Activated CD4-positive, alpha-beta T cell treated with anti-CD3 and anti-CD28 coated beads for 36 hours (primary cell): ENCODE data around the gene COQ9. TPM values are rescaled to one million over a fixed set of nuclear protein-coding genes. Genes with fewer than 3 reads are reported as not detected.

ENCODE experiments used
- ATAC-seq: fragments of 200-7000 bp; cut with Tn5 transposase; one replicate; pipeline ENCODE4 v1.10.0; 2021; ENCODE audit warnings: mild to moderate bottlenecking, moderate library complexity
- CTCF ChIA-PET: fragments of 350-600 bp; sonication (Branson Sonifier 250); formaldehyde crosslinking; loops from one replicate; lab custom pipeline; 2021; ENCODE audit warnings: antibody characterized with exemption; lab: Charles Lee
- POLR2A ChIA-PET: fragments of 350-600 bp; sonication (Branson Sonifier 250); formaldehyde crosslinking; loops from one replicate; lab custom pipeline; 2021; ENCODE audit warnings: antibody characterized with exemption, inconsistent platforms; lab: Charles Lee
- DNase-seq: peaks from one replicate; pipeline ENCODE4 v3.0.0-alpha.2; 2020
- H3K27ac Mint-ChIP-seq: one replicate; pipeline ENCODE4 v1.8.0; 2021; ENCODE audit warnings: mixed read lengths
- H3K27me3 Mint-ChIP-seq: one replicate; pipeline ENCODE4 v1.8.0; 2021; ENCODE audit warnings: mixed read lengths
- H3K36me3 Mint-ChIP-seq: one replicate; pipeline ENCODE4 v1.8.0; 2021; ENCODE audit warnings: low read depth, mixed read lengths
- H3K4me1 Mint-ChIP-seq: one replicate; pipeline ENCODE4 v1.8.0; 2021; ENCODE audit warnings: mixed read lengths
- H3K4me3 Mint-ChIP-seq: one replicate; pipeline ENCODE4 v1.8.0; 2021; ENCODE audit warnings: mild to moderate bottlenecking, moderate library complexity, mixed read lengths
- H3K9me3 Mint-ChIP-seq: one replicate; pipeline ENCODE4 v1.8.0; 2021; ENCODE audit warnings: low read depth, mixed read lengths
- intact Hi-C, 2 experiments: fragments of 100-400 bp; cut with DNase I in 1 of 2; cut with micrococcal nuclease in 1 of 2; formaldehyde crosslinking; loops; one replicate each; pipeline versions ENCODE4 v1.14.2 to v1.15.1; 2022 to 2024; cut with DNase I, micrococcal nuclease
- total RNA-seq, 2 experiments: library from RNA; stranded (reverse); gene quantifications; one replicate each; pipeline ENCODE4 v1.2.3, GENCODE V29; 2021

Gene COQ9
- total RNA-seq, 2 experiments from 2014 or later = 39.4 to 52.1 TPM

GRCh38 chr16:57503366-57503765 is 56.1 kb downstream of the COQ9 start:
- no peaks in the 10 kb centered on the region for H3K27me3 Mint-ChIP-seq
- POLR2A ChIA-PET = no interaction called here
- H3K27ac Mint-ChIP-seq = no peak overlapping the region
- ATAC-seq (no peak), DNase-seq (no peak)
- H3K9me3 Mint-ChIP-seq = no peaks in the 10 kb centered on the region
- H3K4me3 Mint-ChIP-seq = no peak overlapping the region
- H3K4me1 Mint-ChIP-seq = peaks cover 11% of the 10 kb centered on the region
- intact Hi-C loops = no loop called here
- H3K36me3 Mint-ChIP-seq = no peaks in the 10 kb centered on the region
- CTCF ChIA-PET = interaction anchor here (0.8 to 1.5 kb wide), 2 partner anchors 13 to 16 kb away, joined by 4 to 5 read pairs; no protein-coding TSS in a partner anchor

GRCh38 chr16:57504001-57504400 is 56.7 kb downstream of the COQ9 start:
- CTCF ChIA-PET = interaction anchor here (0.8 kb wide), 2 partner anchors 12 to 14 kb away, joined by 5 read pairs; no protein-coding TSS in a partner anchor
- no peak for DNase-seq
- Mint-ChIP-seq H3K27ac (no peak overlapping the region), H3K4me3 (no peak overlapping the region), H3K27me3 (no peaks in the 10 kb centered on the region), H3K36me3 (no peaks in the 10 kb centered on the region), H3K4me1 (peaks cover 11% of the 10 kb centered on the region), H3K9me3 (no peaks in the 10 kb centered on the region)
- intact Hi-C loops = no loop called here
- no peak for ATAC-seq
- POLR2A ChIA-PET = no interaction called here

GRCh38 chr16:57504491-57504890 is 57.2 kb downstream of the COQ9 start:
- no peaks in the 10 kb centered on the region for H3K9me3 Mint-ChIP-seq
- ChIA-PET CTCF (interaction anchor here (0.8 kb wide), 1 partner anchor 14 kb away, joined by 5 read pairs; no protein-coding TSS in a partner anchor), POLR2A (no interaction called here)
- H3K36me3 Mint-ChIP-seq = no peaks in the 10 kb centered on the region
- DNase-seq = no peak
- H3K4me1 Mint-ChIP-seq = peaks cover 11% of the 10 kb centered on the region
- no peak overlapping the region for H3K27ac Mint-ChIP-seq
- no peak for ATAC-seq
- H3K4me3 Mint-ChIP-seq = no peak overlapping the region
- H3K27me3 Mint-ChIP-seq = no peaks in the 10 kb centered on the region
- intact Hi-C loops = no loop called here

- CTCF ChIA-PET = interaction anchor here (0.8 to 1.2 kb wide), 3 partner anchors 15 to 83 kb away, joined by 3 to 4 read pairs (median 4); no protein-coding TSS in a partner anchor
Measured at GRCh38 chr16:57505169-57505568, 57.9 kb downstream of the COQ9 start.

DNA sequence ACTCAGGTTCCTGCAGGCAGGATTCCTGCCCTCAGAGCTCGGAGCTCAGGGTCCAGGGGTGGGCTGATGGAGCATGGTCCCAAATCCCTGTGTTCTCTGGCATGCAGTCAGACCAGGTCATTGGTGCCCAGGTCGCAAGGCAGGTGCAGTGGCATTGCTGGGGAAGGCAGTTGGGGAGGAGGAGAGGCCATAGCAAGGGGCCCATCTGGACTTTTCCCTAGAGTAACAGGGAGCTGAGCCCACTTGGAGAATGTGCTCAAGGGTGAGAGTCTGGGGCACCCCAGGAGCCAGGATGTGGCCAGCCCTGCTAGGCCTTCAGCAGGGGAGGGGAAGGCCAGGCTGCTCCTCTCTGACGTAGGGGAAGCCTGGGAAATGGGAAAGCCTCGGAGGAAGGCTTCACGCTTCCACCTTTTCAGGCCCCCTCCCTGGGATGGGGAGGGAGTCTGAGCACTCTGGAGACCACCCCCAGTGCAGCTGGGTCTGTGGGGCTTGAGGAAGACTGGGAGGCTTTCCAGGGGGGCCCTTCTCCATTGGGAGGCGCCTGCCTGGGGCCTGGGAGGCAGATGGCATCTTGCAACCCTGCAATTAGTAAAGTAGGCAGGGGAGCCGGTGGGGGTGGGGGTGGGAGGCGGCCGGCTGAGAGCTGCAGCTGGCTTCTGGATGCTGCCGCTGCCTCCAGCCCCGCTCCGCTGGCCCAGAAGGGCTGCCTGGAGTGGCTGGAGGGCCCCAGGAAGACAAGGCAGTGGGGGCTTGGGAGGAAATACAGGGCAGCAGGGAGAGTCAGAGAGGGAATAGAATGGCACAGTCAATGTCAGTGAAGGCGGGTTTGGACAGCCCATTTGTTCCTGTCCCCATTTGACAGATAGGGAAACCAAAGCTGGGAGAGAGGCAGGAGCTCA is 60.1 kb downstream of the COQ9 start:
- no peaks in the 10 kb centered on the region for H3K4me1 Mint-ChIP-seq
- H3K27ac Mint-ChIP-seq = no peak overlapping the region
- H3K9me3 Mint-ChIP-seq = no peaks in the 10 kb centered on the region
- POLR2A ChIA-PET = no interaction called here
- CTCF ChIA-PET = interaction anchor here (1.3 kb wide), 1 partner anchor 11 kb away, joined by 3 read pairs; no protein-coding TSS in a partner anchor
- no peaks in the 10 kb centered on the region for H3K36me3 Mint-ChIP-seq
- H3K27me3 Mint-ChIP-seq = no peaks in the 10 kb centered on the region
- ATAC-seq = no peak
- no peak for DNase-seq
- intact Hi-C loops = no loop called here
- H3K4me3 Mint-ChIP-seq = no peak overlapping the region

More at GRCh38 chr16:57505169-57505568, 57.9 kb downstream of the COQ9 start:
- H3K36me3 Mint-ChIP-seq = no peaks in the 10 kb centered on the region
- no peak overlapping the region for H3K4me3 Mint-ChIP-seq
- DNase-seq (no peak), ATAC-seq (no peak)
- no peaks in the 10 kb centered on the region for H3K9me3 Mint-ChIP-seq
- no peak overlapping the region for H3K27ac Mint-ChIP-seq
- POLR2A ChIA-PET = interaction anchor here (0.6 kb wide), 1 partner anchor 319 kb away, joined by 3 read pairs; the partner anchor contains the start of genes PSME3IP1 and RSPRY1
- peaks cover 11% of the 10 kb centered on the region for H3K4me1 Mint-ChIP-seq
- H3K27me3 Mint-ChIP-seq = no peaks in the 10 kb centered on the region
- intact Hi-C loops = no loop called here

- ATAC-seq (no peak), DNase-seq (no peak)
- no peak overlapping the region for H3K27ac Mint-ChIP-seq
- ChIA-PET POLR2A (no interaction called here), CTCF (interaction anchor here (0.6 to 1.3 kb wide), 2 partner anchors 12 to 891 kb away, joined by 3 read pairs; no protein-coding TSS in a partner anchor)
- H3K9me3 Mint-ChIP-seq = no peaks in the 10 kb centered on the region
- no peaks in the 10 kb centered on the region for H3K4me1 Mint-ChIP-seq
- intact Hi-C loops = no loop called here
- no peaks in the 10 kb centered on the region for H3K27me3 Mint-ChIP-seq
- no peak overlapping the region for H3K4me3 Mint-ChIP-seq
- no peaks in the 10 kb centered on the region for H3K36me3 Mint-ChIP-seq
Measured at GRCh38 chr16:57508035-57508425, 60.8 kb downstream of the COQ9 start.

- no peaks in the 10 kb centered on the region for H3K9me3 Mint-ChIP-seq
- no peak overlapping the region for H3K4me3 Mint-ChIP-seq
- ATAC-seq (no peak), DNase-seq (no peak)
- H3K27ac Mint-ChIP-seq = no peak overlapping the region
- ChIA-PET POLR2A (no interaction called here), CTCF (interaction anchor here (1.2 kb wide), 1 partner anchor 14 kb away, joined by 4 read pairs; no protein-coding TSS in a partner anchor)
- no peaks in the 10 kb centered on the region for H3K27me3 Mint-ChIP-seq
- no peaks in the 10 kb centered on the region for H3K36me3 Mint-ChIP-seq
- H3K4me1 Mint-ChIP-seq = no peaks in the 10 kb centered on the region
- intact Hi-C loops = no loop called here
Measured at GRCh38 chr16:57509231-57509923, 62.1 kb downstream of the COQ9 start.

- no peaks in the 10 kb centered on the region for H3K4me1 Mint-ChIP-seq
- DNase-seq (no peak), ATAC-seq (no peak)
- no peaks in the 10 kb centered on the region for H3K36me3 Mint-ChIP-seq
- no peak overlapping the region for H3K4me3 Mint-ChIP-seq
- H3K9me3 Mint-ChIP-seq = no peaks in the 10 kb centered on the region
- H3K27me3 Mint-ChIP-seq = no peaks in the 10 kb centered on the region
- intact Hi-C loops = no loop called here
- ChIA-PET CTCF (no interaction called here), POLR2A (no interaction called here)
- H3K27ac Mint-ChIP-seq = no peak overlapping the region
Measured at GRCh38 chr16:57510016-57510871, 63.0 kb downstream of the COQ9 start.

Other genes with a start within 250 kb of the COQ9 start
- gene ARL2BP, start 202.2 kb upstream of the COQ9 start, total RNA-seq = 10 to 100 TPM in 1 of 2 experiments, 1 to 10 TPM in 1; 9.9 to 11.1 TPM
- under 1 TPM; 0.30 to 0.33 TPM for gene PLLP, start 162.8 kb upstream of the COQ9 start, total RNA-seq
- under 1 TPM; 0.72 to 0.91 TPM for gene CCL22, start 88.7 kb upstream of the COQ9 start, total RNA-seq
- not detected for gene CX3CL1, start 75.0 kb upstream of the COQ9 start, total RNA-seq
- gene CCL17, start 42.7 kb upstream of the COQ9 start, total RNA-seq = 1 to 10 TPM; 1.2 to 1.4 TPM
- gene CIAPIN1, start 94 bp upstream of the COQ9 start, total RNA-seq = 10 to 100 TPM; 41.7 to 42.6 TPM
- 10 to 100 TPM; 54.3 to 57.1 TPM for gene POLR2C, start 15.2 kb downstream of the COQ9 start, total RNA-seq
- gene DOK4, start 39.0 kb downstream of the COQ9 start, total RNA-seq = 1 to 10 TPM; 5.7 to 6.7 TPM
- 1 to 10 TPM; 8.8 to 9.0 TPM for gene CCDC102A, start 89.1 kb downstream of the COQ9 start, total RNA-seq
- 1 to 10 TPM; 3.0 to 4.9 TPM for gene ADGRG5, start 95.2 kb downstream of the COQ9 start, total RNA-seq
- 1 to 10 TPM; 6.3 to 6.8 TPM for gene ADGRG1, start 181.2 kb downstream of the COQ9 start, total RNA-seq
- gene ADGRG3, start 220.8 kb downstream of the COQ9 start, total RNA-seq = not detected
- under 1 TPM in 1 of 2 experiments, not detected in 1; 0.05 TPM for gene DRC7, start 247.3 kb downstream of the COQ9 start, total RNA-seq